Motor neuron (in vitro differentiated cells): ENCODE data around the gene CDC42SE2. TPM values are rescaled to one million over a fixed set of nuclear protein-coding genes. Genes with fewer than 3 reads are reported as not detected.
"Not testable (repeated sequence)": the region's sequence is repeated elsewhere in the genome, so short reads cannot be mapped to it uniquely, and the experiment has no call there.

Experiments
- ATAC-seq, 8 experiments: fragments of 200-7000 bp; cut with Tn5 transposase; replicated peaks in 6 of 8; 2 replicates each; pipeline ENCODE4 v1.8.0; 2021; ENCODE audit warnings: mild to moderate bottlenecking in 8 of 8, moderate library complexity in 8 of 8
- H3K27ac ChIP-seq, 2 donors: fragments of 250-450 bp; sonication (Bioruptor Pico); 2 replicates each; pipeline ENCODE4 v1.9.0; 2021; ENCODE audit warnings: antibody characterized with exemption in 2 of 2, mild to moderate bottlenecking in 2 of 2, moderate library complexity in 1 of 2
- H3K4me1 ChIP-seq, 2 donors: fragments of 250-450 bp; sonication (Bioruptor Pico); replicated peaks in 1 of 2; 2 replicates each; pipeline ENCODE4 v1.6.1; 2021; ENCODE audit warnings: antibody characterized with exemption in 2 of 2, mild to moderate bottlenecking in 2 of 2, moderate library complexity in 1 of 2
- H3K4me3 ChIP-seq, 5 donors: fragments of 250-450 bp; sonication (Bioruptor Pico); 2 replicates each; pipeline ENCODE4 v1.9.0; 2021; ENCODE audit warnings: antibody characterized with exemption in 5 of 5, mild to moderate bottlenecking in 5 of 5, moderate library complexity in 4 of 5
- whole genome bisulfite sequencing, 10 experiments: fragments of 450-650 bp; shearing (Covaris generic); methylation state at CpG; one replicate each; pipeline ENCODE4 v1.0.0; 2022; 5-methylcytosine and 5-hydroxymethylcytosine counted together
- in situ Hi-C, 9 experiments: fragments of 400-800 bp; cut with MboI; loops; one replicate each; pipeline ENCODE4 v1.15.0; 2021; ENCODE audit warnings: low sequenced_read_pairs in 9 of 9, low pct_unique_long_range_greater_than_20kb in 2 of 9; ENCODE audit not compliant: unreplicated experiment in 9 of 9
- total RNA-seq, 8 experiments: library from RNA; unstranded; fragments of 300-600 nt; gene quantifications; 2 replicates each; pipeline versions ENCODE4 v1.2.3 to v1.2.4, GENCODE V29; 2022

Gene CDC42SE2
- total RNA-seq, 8 experiments from 2014 or later = 16.8 to 38.0 (median 27.3) TPM

GRCh38 chr5:131399007-131399406 lies 135.2 kb downstream of the CDC42SE2 start:
- in situ Hi-C loops = loop anchor here in 2 of 9 experiments (25.0 kb wide), 1 partner anchor 237 kb away; the partner anchor contains the start of genes HINT1 (in 2 of the 2) and LYRM7 (in 2 of the 2)
- WGBS, 10 experiments = 79 to 100% (median 100%) methylated on average over 2 to 6 of the region's 6 CpGs; no CpG with 5 or more reads in 3 of the 10 experiments

GRCh38 chr5:131400585-131400984 lies 136.7 kb downstream of the CDC42SE2 start:
- no peak for ATAC-seq
- Histone ChIP-seq H3K4me3 (no peak overlapping the region), H3K27ac (no peak overlapping the region), H3K4me1 (no peaks in the 10 kb centered on the region)
- WGBS, 10 experiments = 75 to 100% (median 100%) methylated on average over 1 to 3 of the region's 3 CpGs; no CpG with 5 or more reads in 1 of the 10 experiments
- in situ Hi-C loops = loop anchor here in 3 of 9 experiments (25.0 kb wide), 1 partner anchor 238 kb away; the partner anchor contains the start of genes HINT1 (in 3 of the 3) and LYRM7 (in 3 of the 3)

More at GRCh38 chr5:131399007-131399406, 135.2 kb downstream of the CDC42SE2 start:
- not testable (repeated sequence) for H3K4me1 ChIP-seq, H3K27ac ChIP-seq, ATAC-seq, H3K4me3 ChIP-seq

DNA sequence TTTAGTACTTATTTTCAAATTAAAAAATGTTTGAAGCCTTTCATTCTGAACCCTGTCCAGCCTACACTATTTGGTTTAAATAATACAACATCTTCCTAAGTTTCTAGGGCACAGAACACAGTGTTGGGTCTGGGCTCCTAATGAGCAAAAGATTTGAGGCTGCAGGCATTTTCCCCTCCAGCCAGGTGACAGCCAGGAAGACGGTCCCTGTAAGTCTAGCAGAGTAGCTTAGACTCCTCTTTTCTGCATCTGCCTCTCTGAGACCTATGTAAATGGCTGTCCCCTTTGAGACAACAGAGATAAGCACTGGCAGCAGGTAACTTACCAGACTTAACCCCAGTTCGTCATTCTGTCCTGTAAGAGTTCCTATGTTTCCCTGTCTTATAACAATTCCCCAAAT lies 141.8 kb downstream of the CDC42SE2 start:
- WGBS, 10 experiments = 60 to 100% (median 83%) methylated on average over 1 to 2 of the region's 2 CpGs; no CpG with 5 or more reads in 6 of the 10 experiments
- Histone ChIP-seq H3K4me3 (no peak overlapping the region), H3K27ac (no peak overlapping the region), H3K4me1 (no peaks in the 10 kb centered on the region)
- no peak for ATAC-seq
- in situ Hi-C loops = loop anchor here in 3 of 9 experiments (25.0 kb wide), 1 partner anchor 243 kb away; the partner anchor contains the start of genes HINT1 (in 3 of the 3) and LYRM7 (in 3 of the 3)

GRCh38 chr5:131406076-131406475 lies 142.2 kb downstream of the CDC42SE2 start:
- WGBS, 10 experiments = 80 to 88% (median 86%) methylated on average over 1 to 2 of the region's 2 CpGs; no CpG with 5 or more reads in 7 of the 10 experiments
- Histone ChIP-seq H3K4me1 (no peaks in the 10 kb centered on the region), H3K27ac (no peak overlapping the region), H3K4me3 (no peak overlapping the region)
- ATAC-seq = no peak
- in situ Hi-C loops = loop anchor here in 3 of 9 experiments (25.0 kb wide), 1 partner anchor 244 kb away; the partner anchor contains the start of genes HINT1 (in 3 of the 3) and LYRM7 (in 3 of the 3)

DNA sequence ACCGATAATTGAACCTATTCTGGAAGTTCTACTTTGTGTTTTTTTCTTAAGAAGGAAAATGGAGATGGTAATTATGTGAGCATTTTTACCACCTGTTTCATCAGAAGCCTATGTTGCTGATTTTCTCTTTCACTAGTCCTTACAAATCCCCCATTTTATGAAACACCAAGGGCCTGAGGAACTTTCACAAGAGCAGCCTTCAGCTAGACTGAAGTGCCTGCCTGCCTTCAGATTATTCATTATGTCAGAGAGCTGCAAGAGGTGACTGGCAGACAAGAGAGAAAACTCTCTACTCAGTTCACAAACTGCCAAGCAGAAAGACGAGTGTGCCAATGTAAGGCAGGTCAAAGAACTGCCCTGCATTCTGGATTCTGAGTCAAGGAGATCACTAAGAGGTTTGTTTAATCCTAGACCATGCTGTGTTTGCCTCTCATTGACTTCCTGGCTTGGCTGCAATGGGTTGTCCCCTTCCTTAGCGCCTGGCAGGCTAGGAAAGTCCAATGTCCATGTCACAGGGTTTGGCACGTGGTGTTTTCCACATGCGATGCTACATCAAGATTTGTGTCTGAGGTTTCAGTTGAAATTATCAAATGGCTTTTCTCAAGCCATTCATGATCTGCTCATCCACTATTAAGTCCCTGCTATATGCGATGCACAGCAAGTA lies 143.3 kb downstream of the CDC42SE2 start:
- H3K4me3 ChIP-seq = no peak overlapping the region
- WGBS, 10 experiments = 60 to 100% (median 100%) methylated on average over 1 to 6 of the region's 6 CpGs; no CpG with 5 or more reads in 2 of the 10 experiments
- in situ Hi-C loops = loop anchor here in 3 of 9 experiments (25.0 kb wide), 1 partner anchor 245 kb away; the partner anchor contains the start of genes HINT1 (in 3 of the 3) and LYRM7 (in 3 of the 3)
- ATAC-seq = peak in 1 of 8 experiments; percentile 25
- H3K27ac ChIP-seq = no peak overlapping the region
- no peaks in the 10 kb centered on the region for H3K4me1 ChIP-seq

DNA sequence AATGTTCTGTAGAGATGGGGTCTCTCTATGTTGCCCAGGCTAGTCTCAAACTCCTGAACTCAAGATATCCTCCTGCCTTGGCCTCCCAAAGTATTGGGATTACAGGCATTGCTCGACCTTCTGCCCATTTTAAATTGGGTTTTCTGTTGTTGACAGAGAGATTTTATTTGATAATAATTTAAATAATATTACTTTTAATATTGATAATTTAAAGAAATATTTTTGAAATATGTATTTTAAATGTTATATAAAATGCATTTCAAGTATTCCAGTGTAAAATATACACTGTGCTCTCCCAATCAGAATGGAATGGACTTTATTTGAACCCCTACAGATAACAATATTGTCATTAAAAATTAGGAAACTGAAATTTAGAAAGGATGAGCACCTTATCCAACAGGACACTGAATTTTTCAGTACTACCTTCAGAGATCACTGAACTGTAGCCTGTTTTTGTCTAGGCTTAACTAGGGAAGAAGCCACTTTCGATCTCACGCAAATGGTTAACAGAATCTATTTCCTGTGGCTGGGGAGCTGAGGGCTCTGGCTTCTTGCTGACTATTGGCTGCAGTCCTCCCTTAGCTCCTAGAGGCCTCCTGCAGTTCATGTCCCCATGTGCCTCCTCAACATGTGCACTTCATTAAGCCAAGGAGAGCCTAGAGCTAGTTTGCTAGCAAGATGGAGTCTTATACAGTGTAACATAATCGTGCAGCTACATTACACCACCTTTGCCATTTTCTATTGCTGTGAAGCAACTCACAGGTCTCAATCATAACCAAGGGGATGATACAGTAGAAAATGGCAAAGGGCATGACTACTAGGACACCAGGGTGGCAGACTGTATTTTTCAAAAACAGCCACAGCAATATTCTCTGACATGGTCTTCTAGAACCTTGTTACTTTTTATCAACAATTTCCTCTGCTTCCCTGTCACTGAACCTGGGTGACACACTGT lies 150.0 kb downstream of the CDC42SE2 start:
- Histone ChIP-seq H3K27ac (no peak overlapping the region), H3K4me3 (no peak overlapping the region), H3K4me1 (no peaks in the 10 kb centered on the region)
- peak in 2 of 8 experiments; percentile 58 to 63 for ATAC-seq
- in situ Hi-C loops = loop anchor here in 4 of 9 experiments (10.0 to 25.0 kb wide), 2 partner anchors 249 to 252 kb away; partner anchors contain the start of genes HINT1 (in 4 of the 4) and LYRM7 (in 3 of the 4)
- WGBS, 10 experiments = 50 to 100% (median 89%) methylated on average over 1 to 4 of the region's 4 CpGs; no CpG with 5 or more reads in 1 of the 10 experiments

GRCh38 chr5:131416729-131417128 lies 152.9 kb downstream of the CDC42SE2 start:
- in situ Hi-C loops = loop anchor here in 4 of 9 experiments (10.0 to 25.0 kb wide), 2 partner anchors 252 to 254 kb away; partner anchors contain the start of genes HINT1 (in 4 of the 4) and LYRM7 (in 3 of the 4)

DNA sequence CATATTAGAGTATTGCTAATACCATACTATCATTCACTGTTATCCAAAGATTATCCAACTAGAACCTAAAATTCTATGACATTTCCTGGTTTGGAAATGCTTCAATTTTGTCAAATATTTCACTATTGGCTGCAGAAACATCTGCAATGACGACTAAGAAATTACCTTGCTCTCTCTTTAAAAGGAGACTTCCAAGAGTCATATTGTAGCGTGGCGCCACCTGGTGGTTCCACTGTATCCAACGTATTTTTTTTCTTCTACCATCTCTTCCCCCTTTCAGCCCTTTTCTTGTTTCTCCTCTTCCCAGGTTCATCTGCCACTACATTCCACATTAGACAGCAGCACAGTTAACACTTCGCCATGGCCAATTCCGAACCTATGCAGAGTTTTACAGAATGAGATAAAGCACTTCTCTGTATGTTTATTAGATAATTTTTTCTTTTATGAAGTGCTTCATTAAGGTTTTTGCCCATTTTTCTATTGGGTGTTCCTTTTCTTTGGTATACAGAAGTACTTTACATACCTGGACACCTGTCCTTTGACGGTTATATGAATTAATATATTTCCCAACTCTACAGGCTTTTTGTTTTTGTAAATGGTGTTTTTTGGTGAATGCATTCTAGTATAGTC lies 153.5 kb downstream of the CDC42SE2 start:
- no peaks in the 10 kb centered on the region for H3K4me1 ChIP-seq
- WGBS, 10 experiments = 3 to 67% (median 12%) methylated on average over 1 to 7 of the region's 7 CpGs
- ATAC-seq = peak in 6 of 8 experiments; percentile 36 to 74 (median 58)
- H3K4me3 ChIP-seq = no peak overlapping the region
- in situ Hi-C loops = loop anchor here in 4 of 9 experiments (10.0 to 25.0 kb wide), 2 partner anchors 253 to 255 kb away; partner anchors contain the start of genes HINT1 (in 4 of the 4) and LYRM7 (in 3 of the 4)
- no peak overlapping the region for H3K27ac ChIP-seq

More at GRCh38 chr5:131416729-131417128, 152.9 kb downstream of the CDC42SE2 start:
- Histone ChIP-seq H3K4me3 (no peak overlapping the region), H3K27ac (no peak overlapping the region), H3K4me1 (no peaks in the 10 kb centered on the region)
- no peak for ATAC-seq
- 0 to 100% (median 91%) methylated on average over 2 to 3 of the region's 3 CpGs; no CpG with 5 or more reads in 1 of the 10 experiments for WGBS, 10 experiments

GRCh38 chr5:131418846-131419245 lies 155.0 kb downstream of the CDC42SE2 start:
- in situ Hi-C loops = loop anchor here in 4 of 9 experiments (10.0 to 25.0 kb wide), 2 partner anchors 254 to 257 kb away; partner anchors contain the start of genes HINT1 (in 4 of the 4) and LYRM7 (in 3 of the 4)
- no peak overlapping the region for H3K4me3 ChIP-seq
- no peak overlapping the region for H3K27ac ChIP-seq
- ATAC-seq = no peak
- no peaks in the 10 kb centered on the region for H3K4me1 ChIP-seq
- 64 to 100% (median 95%) methylated on average over 1 to 7 of the region's 7 CpGs; no CpG with 5 or more reads in 1 of the 10 experiments for WGBS, 10 experiments

- Histone ChIP-seq H3K4me1 (no peaks in the 10 kb centered on the region), H3K27ac (no peak overlapping the region), H3K4me3 (no peak overlapping the region)
- WGBS, 10 experiments = 78 to 100% (median 88%) methylated on average over 2 to 4 of the region's 4 CpGs; no CpG with 5 or more reads in 5 of the 10 experiments
- in situ Hi-C loops = loop anchor here in 4 of 9 experiments (10.0 to 25.0 kb wide), 2 partner anchors 255 to 258 kb away; partner anchors contain the start of genes HINT1 (in 4 of the 4) and LYRM7 (in 3 of the 4)
- no peak for ATAC-seq
Measured at GRCh38 chr5:131419877-131420276, 156.0 kb downstream of the CDC42SE2 start.

- in situ Hi-C loops = loop anchor here in 3 of 9 experiments (25.0 kb wide), 1 partner anchor 261 kb away; the partner anchor contains the start of genes HINT1 (in 3 of the 3) and LYRM7 (in 3 of the 3)
- H3K27ac ChIP-seq = no peak overlapping the region
- H3K4me3 ChIP-seq = no peak overlapping the region
- ATAC-seq = peak in 2 of 8 experiments; percentile 24 to 44
- H3K4me1 ChIP-seq = no peaks in the 10 kb centered on the region
- WGBS, 10 experiments = 60 to 100% (median 79%) methylated on average over 1 to 2 of the region's 2 CpGs; no CpG with 5 or more reads in 2 of the 10 experiments
Measured at GRCh38 chr5:131423056-131423455, 159.2 kb downstream of the CDC42SE2 start.
